Dedifferentiated amniotic fluid mesenchymal stem cell (primary cell): Measurements from ENCODE around the gene SLC25A12.
"Not testable (repeated sequence)": the region's sequence is repeated elsewhere in the genome, so short reads cannot be mapped to it uniquely, and the experiment has no call there.

Experiments
- DNase-seq: peaks from one replicate; pipeline ENCODE4 v3.0.0-alpha.2; 2016; ENCODE audit errors: extremely low spot score

SLC25A12 gene

DNA sequence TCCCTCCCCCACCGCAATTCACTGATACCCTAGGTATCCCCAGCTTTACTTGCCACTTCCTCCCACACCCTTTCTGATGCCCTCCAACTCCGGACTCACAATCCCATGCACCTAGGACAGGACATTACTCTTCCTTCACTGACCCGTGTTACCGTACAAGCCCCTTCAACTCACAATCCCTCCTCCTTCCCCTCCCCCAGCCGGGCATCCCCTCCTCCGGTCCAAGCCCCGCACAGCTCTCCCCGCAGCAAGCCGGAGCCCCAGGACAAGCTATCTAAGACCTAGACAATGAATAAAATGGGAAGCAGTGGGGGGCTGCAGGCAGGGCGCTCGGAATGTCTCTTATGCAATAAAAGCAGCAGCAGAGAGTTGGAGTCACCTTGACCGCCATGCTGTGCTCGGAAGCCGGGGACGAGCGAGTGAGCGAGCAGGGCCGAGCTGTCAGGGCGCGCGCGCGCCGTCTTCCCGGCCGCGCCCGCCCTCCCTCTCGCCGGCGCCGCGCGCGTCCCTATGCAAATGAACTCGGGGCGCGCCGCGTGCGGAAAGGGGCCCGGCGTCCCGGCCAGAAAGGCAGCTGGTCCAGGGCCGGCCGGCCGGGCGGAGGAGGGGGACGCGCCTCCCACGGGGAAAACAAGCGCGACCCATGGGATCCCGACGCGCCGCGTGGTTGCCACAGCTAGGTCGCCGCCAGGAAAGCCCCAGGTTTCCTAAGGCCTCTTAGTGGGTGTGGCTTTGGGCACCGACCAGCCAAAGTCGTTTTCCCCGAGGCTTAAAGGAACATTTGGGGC, at the start of gene SLC25A12:
TSS of gene SLC25A12 (minus strand) at position 421 of the 788 bp plus-strand sequence. CDS start at position 391, 30 bp downstream.
- DNase-seq: peak; percentile 72

DNA sequence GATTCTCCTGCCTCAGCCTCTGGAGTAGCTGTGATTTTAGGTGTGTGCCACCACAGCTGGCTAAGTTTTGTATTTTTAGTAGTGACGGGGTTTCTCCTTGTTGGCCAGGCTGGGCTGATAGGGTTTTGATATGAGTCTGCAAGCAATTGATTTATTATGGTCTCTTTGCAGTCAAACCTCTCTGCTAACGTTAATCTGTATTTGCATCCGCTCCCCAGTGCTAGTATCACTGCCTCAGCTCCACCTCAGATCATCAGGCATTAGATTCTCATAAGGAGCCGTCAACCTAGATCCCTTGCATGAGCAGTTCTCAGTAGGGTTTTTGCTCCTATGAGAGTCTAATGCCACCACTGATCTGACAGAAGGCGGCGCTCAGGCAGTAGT, 47.3 kb upstream of the SLC25A12 start:
- DNase-seq: no peak

DNA sequence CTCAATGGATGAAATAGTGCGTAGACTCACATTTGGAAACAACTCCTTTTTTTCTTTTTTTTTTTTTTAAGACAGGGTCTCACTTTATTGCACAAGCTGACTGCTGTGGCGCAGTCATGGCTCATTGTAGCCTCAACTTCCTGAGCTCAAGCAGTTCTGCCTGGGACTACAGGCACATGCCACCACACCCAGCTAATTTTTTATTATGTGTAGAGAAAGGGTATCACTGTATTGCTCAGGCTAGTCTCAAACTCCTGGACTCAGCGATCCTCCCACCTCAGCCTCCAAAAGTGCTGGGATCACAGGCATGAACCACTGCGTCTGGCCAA, 45.7 kb upstream of the SLC25A12 start:
- no peak for DNase-seq

DNA sequence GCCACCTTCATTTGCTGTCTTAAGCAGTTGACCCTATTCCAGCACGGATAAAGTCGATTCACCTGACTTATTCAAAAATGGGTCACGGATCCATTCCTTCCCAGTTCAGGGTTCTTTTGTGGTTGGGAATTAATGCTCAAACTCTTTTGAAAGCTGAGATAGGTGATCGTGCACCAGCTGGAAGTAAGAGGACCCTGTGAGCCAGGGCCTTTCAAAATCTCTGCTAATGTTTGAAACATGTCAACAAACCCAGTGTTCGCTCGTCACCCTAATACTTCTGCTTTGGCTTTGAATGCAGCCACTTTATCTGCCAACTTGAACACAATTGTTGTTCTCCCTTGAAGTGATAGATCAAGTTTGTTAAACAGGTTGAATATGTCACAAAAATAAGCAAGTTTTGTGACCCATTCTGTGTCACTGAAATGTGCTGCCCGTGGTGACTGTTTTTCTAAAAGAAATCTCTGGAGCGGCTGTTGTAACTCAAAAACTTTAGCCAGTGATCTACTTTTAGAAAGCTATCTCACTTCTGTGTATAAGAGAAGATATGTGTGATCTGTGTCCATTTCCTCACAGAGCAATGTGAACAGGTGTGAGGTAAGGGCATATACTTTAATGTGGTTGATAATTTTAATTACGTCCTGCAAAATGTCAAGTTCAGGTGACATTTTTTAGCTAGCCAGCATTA, 45.2 kb upstream of the SLC25A12 start:
- no peak for DNase-seq

DNA sequence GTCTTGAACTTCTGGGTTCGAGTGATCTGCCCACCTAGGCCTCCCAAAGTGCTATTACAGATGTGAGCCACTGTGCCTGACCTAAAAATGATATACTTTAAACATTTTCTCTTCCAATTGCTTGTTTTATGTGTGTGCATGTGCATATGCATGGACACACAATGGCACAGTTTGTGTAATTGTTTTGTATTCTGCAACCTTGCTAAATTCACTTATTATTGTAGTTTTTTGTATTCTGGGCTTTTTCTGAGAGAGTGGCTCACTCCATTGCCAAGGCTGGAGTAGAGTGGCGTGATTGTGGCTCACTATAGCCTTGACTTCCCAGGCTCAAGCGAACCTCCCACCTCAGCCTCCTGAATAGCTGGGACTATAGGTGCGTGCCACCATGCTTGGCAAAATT, 36.3 kb upstream of the SLC25A12 start:
- DNase-seq: no peak

GRCh38 chr2:171924170-171924942, 30.3 kb upstream of the SLC25A12 start:
- no peak for DNase-seq

- DNase-seq: peak; percentile 51
These were observed 29.2 kb upstream of the SLC25A12 start for GRCh38 chr2:171923206-171923605.

- peak; percentile 99 for DNase-seq
These were observed 28.4 kb upstream of the SLC25A12 start, which contains the start of gene HAT1 for GRCh38 chr2:171922230-171923022. Gene HAT1, plus strand, starts transcription at chr2:171922461. Its CDS starts 40 bp downstream, at chr2:171922501.

- no peak for DNase-seq
These were observed 27.9 kb upstream of the SLC25A12 start for GRCh38 chr2:171921970-171922229.

- no peak for DNase-seq
These were observed 25.4 kb upstream of the SLC25A12 start for GRCh38 chr2:171919453-171919852.

DNA sequence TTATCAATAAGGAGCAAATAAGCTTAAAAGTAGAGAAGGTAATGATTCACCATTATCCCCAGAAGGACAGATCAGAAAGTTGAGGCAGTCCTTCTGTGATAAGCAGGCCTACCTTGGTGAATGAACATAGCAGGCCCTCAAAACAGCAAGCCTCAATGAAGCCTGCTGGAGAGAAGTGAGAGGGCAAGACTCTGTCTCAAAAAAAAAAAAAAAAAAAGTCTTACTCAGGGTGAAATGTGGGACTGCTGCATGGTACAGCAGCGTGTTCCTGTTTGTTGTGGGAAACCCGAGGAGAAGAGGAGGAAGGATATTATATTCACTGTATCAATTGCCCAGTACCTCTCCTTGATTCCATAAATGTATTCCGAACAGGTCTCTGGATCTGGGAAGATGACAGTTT, 19.5 kb upstream of the SLC25A12 start:
- DNase-seq: no peak

DNA sequence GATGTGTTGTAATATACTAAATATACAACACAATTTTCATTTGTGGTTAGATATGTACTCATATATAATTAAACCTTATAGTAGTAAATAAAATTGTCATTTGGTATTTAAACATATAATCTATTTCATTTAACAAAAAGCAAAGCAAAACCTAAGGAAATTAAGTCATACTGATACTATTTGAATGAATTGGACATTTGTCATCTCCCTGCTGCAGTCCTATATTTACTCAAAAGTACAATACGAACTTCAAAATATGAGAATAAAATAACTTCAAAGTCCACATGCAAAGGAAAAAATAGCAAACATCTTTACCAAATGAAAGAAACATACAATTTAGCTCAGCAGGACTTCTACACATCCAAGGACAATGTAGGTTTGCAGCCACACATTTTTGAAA, 16.4 kb upstream of the SLC25A12 start:
- DNase-seq: no peak

GRCh38 chr2:171909266-171909665, 15.2 kb upstream of the SLC25A12 start:
- DNase-seq: peak; percentile 47

GRCh38 chr2:171908235-171908634, 14.2 kb upstream of the SLC25A12 start:
- DNase-seq: no peak

GRCh38 chr2:171902840-171903420, 8.9 kb upstream of the SLC25A12 start:
- DNase-seq: no peak

DNA sequence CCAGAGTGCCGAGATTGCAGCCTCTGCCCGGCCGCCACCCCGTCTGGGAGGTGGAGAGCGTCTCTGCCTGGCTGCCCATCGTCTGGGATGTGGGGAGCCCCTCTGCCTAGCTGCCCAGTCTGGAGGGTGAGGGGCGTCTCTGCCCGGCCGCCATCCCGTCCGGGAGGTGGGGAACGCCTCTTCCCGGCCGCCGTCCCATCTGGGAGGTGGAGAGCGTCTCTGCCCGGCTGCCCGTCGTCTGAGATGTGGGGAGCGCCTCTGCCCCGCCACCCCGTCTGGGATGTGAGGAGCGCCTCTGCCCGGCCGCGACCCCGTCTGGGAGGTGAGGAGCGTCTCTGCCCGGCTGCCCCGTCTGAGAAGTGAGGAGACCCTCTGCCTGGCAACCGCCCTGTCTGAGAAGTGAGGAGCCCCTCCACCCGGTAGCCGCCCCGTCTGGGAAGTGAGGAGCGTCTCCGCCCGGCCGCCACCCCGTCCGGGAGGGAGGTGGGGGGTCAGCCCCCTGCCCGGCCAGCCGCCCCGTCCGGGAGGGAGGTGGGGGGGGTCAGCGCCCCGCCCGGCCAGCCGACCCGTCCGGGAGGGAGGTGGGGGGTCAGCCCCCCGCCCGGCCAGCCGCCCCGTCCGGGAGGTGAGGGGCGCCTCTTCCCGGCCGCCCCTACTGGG, 5.7 kb upstream of the SLC25A12 start:
- not testable (repeated sequence) for DNase-seq

DNA sequence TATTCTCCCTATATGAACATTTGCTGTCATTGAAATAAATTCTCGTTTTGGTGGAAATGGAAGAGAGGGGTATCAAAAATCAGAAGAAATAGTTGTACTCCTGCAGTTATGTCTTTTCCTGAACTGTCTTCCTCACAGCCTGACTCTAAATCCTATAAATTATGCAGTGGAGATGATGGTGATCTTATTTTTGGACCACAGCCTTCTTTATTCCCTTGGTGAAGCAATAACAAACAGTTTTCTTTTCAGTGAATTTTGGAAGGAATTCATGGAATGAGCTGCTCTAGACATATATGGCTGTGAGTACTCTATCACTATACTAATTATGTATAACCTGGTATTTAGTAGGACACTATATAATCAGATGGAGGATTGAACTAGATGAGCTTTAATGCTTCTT, 1.7 kb upstream of the SLC25A12 start:
- DNase-seq: peak; percentile 28

DNA sequence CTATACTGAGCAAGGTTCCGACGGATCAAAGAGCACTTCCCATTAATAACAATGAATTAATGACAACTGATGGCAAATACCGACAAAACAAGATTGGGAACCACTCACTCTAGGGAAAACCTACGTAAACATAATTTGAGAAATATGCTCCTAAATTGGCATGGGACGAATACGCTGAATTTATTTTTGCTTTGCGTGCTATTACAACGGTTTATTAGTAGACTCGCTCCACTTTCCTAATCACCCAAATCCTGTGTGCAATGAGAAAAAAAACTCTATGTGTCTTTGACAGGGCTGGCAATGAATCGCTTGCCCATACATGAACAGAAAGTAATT, 536 bp upstream of the SLC25A12 start:
- no peak for DNase-seq

DNA sequence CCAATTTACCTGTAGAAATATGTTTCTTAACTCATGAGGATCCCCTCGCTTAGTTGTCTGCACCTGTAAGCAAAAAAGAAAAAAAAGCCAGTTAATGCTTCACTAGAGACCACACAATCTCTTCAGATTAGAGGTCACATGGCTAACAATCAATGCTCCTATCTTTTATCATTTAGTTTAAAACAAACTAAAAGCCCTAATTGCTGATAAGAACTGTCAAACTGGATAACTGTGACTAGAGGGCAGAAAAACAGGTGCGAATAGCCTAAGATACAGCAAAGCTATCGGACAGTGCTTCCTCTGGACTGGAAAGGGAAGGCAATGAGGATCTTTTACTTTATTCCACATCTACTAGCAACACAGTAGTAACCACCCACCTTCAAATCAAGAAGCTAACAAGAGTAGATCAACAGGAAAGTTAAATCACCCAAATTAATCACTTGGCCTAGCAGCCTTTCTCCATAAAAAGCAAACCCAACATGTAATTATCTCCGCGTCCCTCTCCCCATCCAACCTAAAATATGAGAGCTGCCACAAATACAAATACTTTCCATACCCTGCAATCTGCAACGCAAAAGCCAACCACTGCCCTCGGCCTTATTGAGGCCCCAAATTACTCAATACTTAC, 734 bp downstream of the SLC25A12 start:
- DNase-seq: no peak

DNA sequence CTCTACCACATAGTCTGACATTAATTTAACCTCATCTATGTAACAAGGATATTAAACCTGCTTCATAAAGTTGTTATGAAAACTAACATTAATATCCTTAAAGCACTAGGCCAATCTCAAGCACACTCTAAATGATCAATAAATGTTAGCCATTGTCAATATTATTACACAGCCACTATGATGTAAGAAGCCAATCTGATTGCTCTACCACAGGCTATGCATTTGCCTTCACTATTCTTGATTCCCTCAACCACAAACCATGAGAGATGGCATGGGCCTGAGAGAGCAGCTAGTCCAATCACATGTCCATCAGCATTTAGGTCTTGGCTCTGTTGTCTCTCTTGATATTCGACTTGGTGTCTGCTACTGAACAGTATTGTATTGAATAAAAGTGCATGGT, 4.2 kb downstream of the SLC25A12 start:
- no peak for DNase-seq

DNA sequence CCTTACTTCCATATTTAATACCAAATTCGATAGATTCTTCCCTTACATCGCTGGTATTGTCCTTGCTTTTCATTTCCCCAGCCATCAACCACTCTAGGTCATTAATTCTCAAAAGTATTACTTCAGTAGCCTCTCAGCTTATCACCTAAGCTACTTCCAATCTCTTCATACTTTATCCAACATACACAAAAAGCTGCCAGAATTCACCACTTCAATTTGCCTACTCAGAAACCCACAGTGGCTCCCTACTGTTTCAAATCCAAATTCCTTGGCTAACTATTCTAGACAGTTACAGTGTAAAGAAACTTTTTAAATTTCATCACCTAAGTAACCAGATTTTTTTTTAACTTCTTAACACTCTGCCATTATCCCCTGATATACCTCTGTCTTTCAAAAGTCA, 4.7 kb downstream of the SLC25A12 start:
- DNase-seq: no peak
